Astrocyte (in vitro differentiated cells and primary cell): ENCODE data around the gene GABRA5.

Source experiments
- EZH2 ChIP-seq: IDR thresholded peaks from 2 replicates; pipeline ENCODE4 v1.6.1; 2012; ENCODE audit warnings: mild to moderate bottlenecking, low read length, inconsistent platforms; ENCODE audit not compliant: insufficient read depth
- TF ChIP-seq, protein P1 (sequence below): IDR thresholded peaks from 2 replicates; pipeline ENCODE4 v1.5.1; 2011; ENCODE audit warnings: low read depth, mild to moderate bottlenecking, inconsistent platforms, low read length, moderate library complexity; ENCODE audit not compliant: insufficient read depth

DNA sequence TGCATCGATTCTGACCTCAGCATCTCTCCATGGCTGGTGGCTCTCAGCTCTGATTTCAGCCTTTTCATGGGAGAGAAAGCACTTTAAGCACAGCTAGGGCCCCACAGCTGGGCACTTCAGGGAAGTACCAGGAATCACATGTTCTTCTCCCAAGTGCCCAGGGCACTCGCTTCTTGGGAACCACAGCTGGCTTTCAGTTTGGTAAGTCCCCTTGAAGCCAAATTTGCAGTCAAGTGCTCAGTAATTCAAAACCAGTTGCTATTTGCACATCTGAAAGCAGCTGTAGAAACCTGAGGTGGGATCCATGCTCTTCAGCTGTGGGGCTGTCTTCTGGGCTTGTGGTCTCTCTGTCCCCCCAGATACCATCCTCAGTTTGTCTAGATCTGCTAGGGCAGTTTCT lies 12.8 kb downstream of the GABRA5 start:
- TF ChIP-seq, protein P1, sequence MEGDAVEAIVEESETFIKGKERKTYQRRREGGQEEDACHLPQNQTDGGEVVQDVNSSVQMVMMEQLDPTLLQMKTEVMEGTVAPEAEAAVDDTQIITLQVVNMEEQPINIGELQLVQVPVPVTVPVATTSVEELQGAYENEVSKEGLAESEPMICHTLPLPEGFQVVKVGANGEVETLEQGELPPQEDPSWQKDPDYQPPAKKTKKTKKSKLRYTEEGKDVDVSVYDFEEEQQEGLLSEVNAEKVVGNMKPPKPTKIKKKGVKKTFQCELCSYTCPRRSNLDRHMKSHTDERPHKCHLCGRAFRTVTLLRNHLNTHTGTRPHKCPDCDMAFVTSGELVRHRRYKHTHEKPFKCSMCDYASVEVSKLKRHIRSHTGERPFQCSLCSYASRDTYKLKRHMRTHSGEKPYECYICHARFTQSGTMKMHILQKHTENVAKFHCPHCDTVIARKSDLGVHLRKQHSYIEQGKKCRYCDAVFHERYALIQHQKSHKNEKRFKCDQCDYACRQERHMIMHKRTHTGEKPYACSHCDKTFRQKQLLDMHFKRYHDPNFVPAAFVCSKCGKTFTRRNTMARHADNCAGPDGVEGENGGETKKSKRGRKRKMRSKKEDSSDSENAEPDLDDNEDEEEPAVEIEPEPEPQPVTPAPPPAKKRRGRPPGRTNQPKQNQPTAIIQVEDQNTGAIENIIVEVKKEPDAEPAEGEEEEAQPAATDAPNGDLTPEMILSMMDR: no peak
- no peak for TF ChIP-seq EZH2
